Testis (tissue), 3 donors: ENCODE measurements around the gene FBXL15. TPM values are rescaled to one million over a fixed set of nuclear protein-coding genes. Genes with fewer than 3 reads are reported as not detected.

Experiments used
- DNase-seq: peaks from one replicate; pipeline ENCODE4 v3.0.0-alpha.2; 2019
- H3K27ac ChIP-seq, 2 donors: fragments of 200-600 bp; sonication (generic); one replicate each; pipeline ENCODE4 v1.5.1; 2019
- H3K27me3 ChIP-seq: fragments of 200-600 bp; sonication (generic); one replicate; pipeline ENCODE4 v1.5.1; 2019
- H3K36me3 ChIP-seq: fragments of 200-600 bp; sonication (generic); one replicate; pipeline ENCODE4 v1.5.1; 2017; ENCODE audit warnings: low read depth; ENCODE audit errors: missing control alignments
- H3K4me1 ChIP-seq: fragments of 200-600 bp; sonication (generic); one replicate; pipeline ENCODE4 v1.5.1; 2019
- H3K4me3 ChIP-seq, 2 donors: fragments of 200-600 bp; sonication (generic); one replicate each; pipeline ENCODE4 v1.5.1; 2017 to 2019
- H3K9me3 ChIP-seq: fragments of 200-600 bp; sonication (generic); one replicate; pipeline ENCODE4 v1.5.1; 2017
- CTCF ChIP-seq, 3 experiments: fragments of 450-650 bp in 2 of 3; fragments of 200-600 bp in 1 of 3; sonication (generic) in 1 of 3; IDR thresholded peaks; one replicate each; pipeline ENCODE4 v1.5.1; 2016 to 2019; ENCODE audit warnings: antibody characterized with exemption in 3 of 3, mild to moderate bottlenecking in 2 of 3, moderate library complexity in 1 of 3
- POLR2A ChIP-seq: fragments of 450-650 bp; IDR thresholded peaks from one replicate; pipeline ENCODE4 v1.6.1; 2017; ENCODE audit warnings: antibody characterized with exemption, mild to moderate bottlenecking, moderate library complexity
- WGBS, 2 donors: methylation state at CpG; one replicate each; pipeline ENCODE4 v1.1.5; 2018; 5-methylcytosine and 5-hydroxymethylcytosine counted together
- intact Hi-C: fragments of 100-400 bp; cut with DNase I; formaldehyde crosslinking; loops from one replicate; pipeline ENCODE4 v1.15.1; 2023; ENCODE audit warnings: low total_unique reads
- polyA plus RNA-seq: library from polyadenylated mRNA; stranded (reverse); fragments of 350-450 nt; fragmentation: Illumina TruSeq; extraction: RNeasy Lipid Tissue Mini Kit (QIAGEN cat#74804); gene quantifications from one replicate; pipeline ENCODE4 v1.2.3, GENCODE V29; 2014; ENCODE audit warnings: low read depth, low replicate concordance; ENCODE audit not compliant: insufficient read depth
- total RNA-seq, 2 donors: library from RNA; depleted of rRNA; stranded (reverse); fragments of >200 nt; gene quantifications; one replicate each; pipeline ENCODE4 v1.2.3, GENCODE V29; 2016

The FBXL15 gene
- total and polyA plus RNA-seq, 3 donors from 2014 or later: 9.2 to 32.2 (median 28.9) TPM

- intact Hi-C loops: no loop called here
Observed at GRCh38 chr10:102384606-102385429, 35.8 kb upstream of the FBXL15 start.

DNA sequence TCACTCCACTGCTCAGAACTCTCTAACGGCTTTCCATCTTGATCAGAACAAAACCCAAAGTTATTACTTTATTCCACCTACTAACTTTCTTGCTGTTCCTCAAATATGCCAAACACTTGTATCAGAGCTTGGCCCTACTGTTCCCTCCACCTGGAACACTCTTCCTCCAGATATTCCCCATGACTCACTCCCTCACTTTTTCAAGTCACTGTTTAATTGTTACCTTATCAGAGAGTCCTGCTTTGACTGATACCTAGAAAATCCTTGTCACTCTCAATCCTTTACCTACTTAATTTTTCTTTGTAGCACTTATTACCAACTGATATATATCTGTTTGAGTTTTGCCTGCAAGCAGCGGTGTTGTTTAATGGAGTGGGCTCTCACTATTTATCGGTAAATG, 30.7 kb upstream of the FBXL15 start:
- no peaks in the 10 kb centered on the region for H3K27me3 ChIP-seq
- no peaks in the 10 kb centered on the region for H3K9me3 ChIP-seq
- H3K4me1 ChIP-seq: no peaks in the 10 kb centered on the region
- WGBS, 2 donors: 82 to 83% methylated on average over 3 of the region's 3 CpGs
- intact Hi-C loops: no loop called here
- DNase-seq: no peak
- TF ChIP-seq POLR2A (no peak), CTCF (IDR thresholded peaks at IDR 0.05) (no peak)
- H3K4me3 ChIP-seq: no peak overlapping the region
- no peak overlapping the region for H3K27ac ChIP-seq
- H3K36me3 ChIP-seq: no peaks in the 10 kb centered on the region

More at GRCh38 chr10:102384606-102385429, 35.8 kb upstream of the FBXL15 start:
- Histone ChIP-seq H3K4me3 (no peak overlapping the region), H3K27me3 (no peaks in the 10 kb centered on the region), H3K27ac (no peak overlapping the region), H3K9me3 (no peaks in the 10 kb centered on the region), H3K4me1 (no peaks in the 10 kb centered on the region), H3K36me3 (no peaks in the 10 kb centered on the region)
- DNase-seq: no peak
- no peak for TF ChIP-seq POLR2A
- TF ChIP-seq CTCF (IDR thresholded peaks at IDR 0.05): no peak
- 65 to 66% methylated on average over 3 to 4 of the region's 4 CpGs for WGBS, 2 donors

DNA sequence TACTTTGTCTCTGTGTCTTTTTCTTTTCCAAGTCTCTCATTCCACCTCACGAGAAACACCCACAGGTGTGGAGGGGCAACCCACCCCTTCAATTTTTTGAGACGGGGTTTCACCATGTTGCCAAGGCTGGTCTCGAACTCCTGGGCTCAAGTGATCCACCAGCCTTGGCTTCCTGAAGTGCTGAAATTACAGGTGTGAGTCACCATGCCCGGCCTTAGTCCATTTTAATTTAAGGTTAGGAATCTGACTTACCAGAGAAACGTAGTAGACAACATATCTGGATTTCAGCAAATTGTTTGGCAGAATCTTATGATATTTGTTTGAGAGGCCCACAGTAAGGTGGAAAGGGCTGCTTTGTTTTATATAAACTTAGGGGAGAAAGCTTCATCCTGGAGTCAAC, 28.3 kb upstream of the FBXL15 start:
- Histone ChIP-seq H3K4me1 (peaks cover 10% of the 10 kb centered on the region), H3K27ac (no peak overlapping the region), H3K36me3 (no peaks in the 10 kb centered on the region), H3K9me3 (no peaks in the 10 kb centered on the region), H3K4me3 (no peak overlapping the region), H3K27me3 (no peaks in the 10 kb centered on the region)
- DNase-seq: no peak
- WGBS, 2 donors: 83 to 92% methylated on average over 5 of the region's 5 CpGs
- intact Hi-C loops: no loop called here
- TF ChIP-seq CTCF (IDR thresholded peaks at IDR 0.05): no peak
- no peak for TF ChIP-seq POLR2A

DNA sequence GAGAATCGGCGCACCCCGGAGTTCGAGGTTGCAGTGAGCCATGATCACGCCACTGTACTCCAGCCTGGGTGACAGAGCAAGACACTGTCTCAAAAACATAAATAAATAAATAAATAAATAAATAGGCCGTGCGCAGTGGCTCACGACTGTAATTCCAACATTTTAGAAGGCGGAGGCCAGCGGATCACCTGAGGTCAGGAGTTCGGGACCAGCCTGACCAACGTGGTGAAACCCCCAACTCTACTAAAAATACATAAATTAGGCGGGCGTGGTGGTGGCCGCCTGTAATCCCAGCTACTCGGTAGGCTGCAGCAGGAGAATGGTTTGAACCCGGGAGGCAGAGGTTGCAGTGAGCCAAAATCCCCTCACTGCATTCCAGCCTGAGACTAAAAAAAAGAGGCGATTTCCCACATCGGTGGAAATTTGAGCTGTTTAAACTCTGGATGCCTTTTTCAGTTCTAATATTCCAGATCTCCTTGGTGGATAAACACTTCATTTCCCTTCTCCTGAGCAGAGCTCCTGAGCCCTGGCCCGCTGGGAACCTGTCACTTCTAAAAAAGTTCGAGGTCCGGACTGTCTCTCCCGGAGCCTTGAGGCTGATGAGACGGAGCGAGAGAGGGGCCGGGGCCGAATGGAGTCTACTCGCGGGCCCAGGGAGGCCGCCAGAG, 27.1 kb upstream of the FBXL15 start:
- Histone ChIP-seq H3K36me3 (no peaks in the 10 kb centered on the region), H3K4me1 (peaks cover 10% of the 10 kb centered on the region), H3K27ac (peak overlapping the region; percentile 90 to 94), H3K9me3 (no peaks in the 10 kb centered on the region), H3K4me3 (peak overlapping the region; percentile 65 to 76), H3K27me3 (no peaks in the 10 kb centered on the region)
- 24 to 25% methylated on average over 29 to 30 of the region's 30 CpGs for WGBS, 2 donors
- TF ChIP-seq CTCF (IDR thresholded peaks at IDR 0.05) (peak in 1 of 3 experiments; percentile 92), POLR2A (no peak)
- DNase-seq: no peak
- intact Hi-C loops: no loop called here
